HL-60 (cell line): ENCODE data around the gene BCLAF3.

Experiments used
- TF ChIP-seq, protein P1 (sequence below): IDR thresholded peaks from one replicate; pipeline ENCODE4 v1.5.1; 2011; ENCODE audit warnings: low read length, control low read depth, inconsistent platforms; ENCODE audit not compliant: insufficient read depth
- TF ChIP-seq, protein P2 (sequence below): IDR thresholded peaks from 2 replicates; pipeline ENCODE4 v1.6.1; 2012; ENCODE audit warnings: low read depth; ENCODE audit not compliant: insufficient replicate concordance

DNA sequence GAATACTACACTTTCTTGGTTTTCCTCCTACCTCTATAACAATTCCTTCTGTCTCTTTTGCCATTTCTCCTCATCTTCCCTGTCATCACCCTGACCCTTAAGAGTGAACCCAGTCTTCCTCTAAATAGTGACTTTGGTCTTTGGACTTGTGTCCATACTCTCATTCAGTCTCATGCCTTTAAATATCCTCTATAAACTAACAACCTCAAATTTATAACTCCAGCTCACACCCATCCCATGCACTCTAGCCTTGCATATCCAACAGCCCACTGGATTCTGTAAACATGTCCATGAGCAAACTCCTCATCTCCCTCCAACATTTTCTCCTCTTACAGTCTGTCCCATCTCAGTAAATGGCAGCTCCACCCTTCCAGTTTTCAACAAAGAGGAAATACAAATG, 15.0 kb downstream of the BCLAF3 start:
- TF ChIP-seq, protein P1, sequence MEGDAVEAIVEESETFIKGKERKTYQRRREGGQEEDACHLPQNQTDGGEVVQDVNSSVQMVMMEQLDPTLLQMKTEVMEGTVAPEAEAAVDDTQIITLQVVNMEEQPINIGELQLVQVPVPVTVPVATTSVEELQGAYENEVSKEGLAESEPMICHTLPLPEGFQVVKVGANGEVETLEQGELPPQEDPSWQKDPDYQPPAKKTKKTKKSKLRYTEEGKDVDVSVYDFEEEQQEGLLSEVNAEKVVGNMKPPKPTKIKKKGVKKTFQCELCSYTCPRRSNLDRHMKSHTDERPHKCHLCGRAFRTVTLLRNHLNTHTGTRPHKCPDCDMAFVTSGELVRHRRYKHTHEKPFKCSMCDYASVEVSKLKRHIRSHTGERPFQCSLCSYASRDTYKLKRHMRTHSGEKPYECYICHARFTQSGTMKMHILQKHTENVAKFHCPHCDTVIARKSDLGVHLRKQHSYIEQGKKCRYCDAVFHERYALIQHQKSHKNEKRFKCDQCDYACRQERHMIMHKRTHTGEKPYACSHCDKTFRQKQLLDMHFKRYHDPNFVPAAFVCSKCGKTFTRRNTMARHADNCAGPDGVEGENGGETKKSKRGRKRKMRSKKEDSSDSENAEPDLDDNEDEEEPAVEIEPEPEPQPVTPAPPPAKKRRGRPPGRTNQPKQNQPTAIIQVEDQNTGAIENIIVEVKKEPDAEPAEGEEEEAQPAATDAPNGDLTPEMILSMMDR, result no peak
- TF ChIP-seq, protein P2, sequence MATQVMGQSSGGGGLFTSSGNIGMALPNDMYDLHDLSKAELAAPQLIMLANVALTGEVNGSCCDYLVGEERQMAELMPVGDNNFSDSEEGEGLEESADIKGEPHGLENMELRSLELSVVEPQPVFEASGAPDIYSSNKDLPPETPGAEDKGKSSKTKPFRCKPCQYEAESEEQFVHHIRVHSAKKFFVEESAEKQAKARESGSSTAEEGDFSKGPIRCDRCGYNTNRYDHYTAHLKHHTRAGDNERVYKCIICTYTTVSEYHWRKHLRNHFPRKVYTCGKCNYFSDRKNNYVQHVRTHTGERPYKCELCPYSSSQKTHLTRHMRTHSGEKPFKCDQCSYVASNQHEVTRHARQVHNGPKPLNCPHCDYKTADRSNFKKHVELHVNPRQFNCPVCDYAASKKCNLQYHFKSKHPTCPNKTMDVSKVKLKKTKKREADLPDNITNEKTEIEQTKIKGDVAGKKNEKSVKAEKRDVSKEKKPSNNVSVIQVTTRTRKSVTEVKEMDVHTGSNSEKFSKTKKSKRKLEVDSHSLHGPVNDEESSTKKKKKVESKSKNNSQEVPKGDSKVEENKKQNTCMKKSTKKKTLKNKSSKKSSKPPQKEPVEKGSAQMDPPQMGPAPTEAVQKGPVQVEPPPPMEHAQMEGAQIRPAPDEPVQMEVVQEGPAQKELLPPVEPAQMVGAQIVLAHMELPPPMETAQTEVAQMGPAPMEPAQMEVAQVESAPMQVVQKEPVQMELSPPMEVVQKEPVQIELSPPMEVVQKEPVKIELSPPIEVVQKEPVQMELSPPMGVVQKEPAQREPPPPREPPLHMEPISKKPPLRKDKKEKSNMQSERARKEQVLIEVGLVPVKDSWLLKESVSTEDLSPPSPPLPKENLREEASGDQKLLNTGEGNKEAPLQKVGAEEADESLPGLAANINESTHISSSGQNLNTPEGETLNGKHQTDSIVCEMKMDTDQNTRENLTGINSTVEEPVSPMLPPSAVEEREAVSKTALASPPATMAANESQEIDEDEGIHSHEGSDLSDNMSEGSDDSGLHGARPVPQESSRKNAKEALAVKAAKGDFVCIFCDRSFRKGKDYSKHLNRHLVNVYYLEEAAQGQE, result no peak
